Measurements from ENCODE around the gene KCNG1. TPM values are rescaled to one million over a fixed set of nuclear protein-coding genes. Genes with fewer than 3 reads are reported as not detected.
"Not testable (repeated sequence)": the region's sequence is repeated elsewhere in the genome, so short reads cannot be mapped to it uniquely, and the experiment has no call there.

The KCNG1 gene
- total RNA-seq, 1 donor from 2014 or later = 4.4 TPM

GRCh38 chr20:50980071-50980681, 42.7 kb downstream of the KCNG1 start:
- Mint-ChIP-seq H3K27me3 (ENCODE audit: unreplicated experiment) (peaks cover 5% of the 10 kb centered on the region), H3K36me3 (ENCODE audit: low read depth, unreplicated experiment) (peaks cover 2% of the 10 kb centered on the region), H3K4me1 (ENCODE audit: unreplicated experiment) (peaks cover 3% of the 10 kb centered on the region), H3K27ac (ENCODE audit: unreplicated experiment) (no peak overlapping the region), H3K9me3 (ENCODE audit: unreplicated experiment) (no peaks in the 10 kb centered on the region), H3K4me3 (ENCODE audit: unreplicated experiment) (no peak overlapping the region)
- DNase-seq (ENCODE audit: low spot score) = no peak
- TF ChIP-seq CTCF (IDR thresholded peaks at IDR 0.05; ENCODE audit: unreplicated experiment) = no peak

DNA sequence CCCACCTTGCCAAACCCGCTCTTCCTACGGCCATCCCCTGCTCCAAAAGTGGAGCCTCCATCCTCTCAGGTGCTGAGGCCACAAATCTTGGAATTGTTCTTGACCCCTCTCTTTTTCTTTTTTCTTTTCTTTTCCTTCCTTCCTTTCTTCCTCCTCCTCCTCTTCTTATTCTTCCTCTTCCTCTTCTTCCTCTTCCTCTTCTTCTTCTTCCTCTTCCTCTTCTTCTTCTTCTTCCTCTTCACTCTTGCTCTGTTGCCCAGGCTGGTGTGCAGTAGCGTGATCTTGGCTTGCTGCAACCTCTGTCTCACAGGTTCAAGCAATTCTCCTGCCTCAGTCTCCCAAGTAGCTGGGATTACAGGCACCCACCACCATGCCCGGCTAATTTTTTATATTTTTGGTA, 44.4 kb downstream of the KCNG1 start:
- H3K36me3 Mint-ChIP-seq (ENCODE audit: low read depth, unreplicated experiment); H3K27me3 Mint-ChIP-seq (ENCODE audit: unreplicated experiment); H3K27ac Mint-ChIP-seq (ENCODE audit: unreplicated experiment); DNase-seq (ENCODE audit: low spot score); H3K4me3 Mint-ChIP-seq (ENCODE audit: unreplicated experiment); H3K9me3 Mint-ChIP-seq (ENCODE audit: unreplicated experiment); H3K4me1 Mint-ChIP-seq (ENCODE audit: unreplicated experiment): not testable (repeated sequence)

GRCh38 chr20:50977066-50978021, 45.6 kb downstream of the KCNG1 start:
- H3K27ac Mint-ChIP-seq (ENCODE audit: unreplicated experiment) = no peak overlapping the region
- no peak for DNase-seq (ENCODE audit: low spot score)
- H3K9me3 Mint-ChIP-seq (ENCODE audit: unreplicated experiment) = no peaks in the 10 kb centered on the region
- H3K36me3 Mint-ChIP-seq (ENCODE audit: low read depth, unreplicated experiment) = peaks cover 2% of the 10 kb centered on the region
- TF ChIP-seq CTCF (IDR thresholded peaks at IDR 0.05; ENCODE audit: unreplicated experiment) = no peak
- H3K4me1 Mint-ChIP-seq (ENCODE audit: unreplicated experiment) = peaks cover 3% of the 10 kb centered on the region
- H3K4me3 Mint-ChIP-seq (ENCODE audit: unreplicated experiment) = no peak overlapping the region
- peaks cover 5% of the 10 kb centered on the region for H3K27me3 Mint-ChIP-seq (ENCODE audit: unreplicated experiment)

- Mint-ChIP-seq H3K9me3 (ENCODE audit: unreplicated experiment) (no peaks in the 10 kb centered on the region), H3K27me3 (ENCODE audit: unreplicated experiment) (peaks cover 5% of the 10 kb centered on the region), H3K4me3 (ENCODE audit: unreplicated experiment) (no peak overlapping the region), H3K27ac (ENCODE audit: unreplicated experiment) (no peak overlapping the region), H3K4me1 (ENCODE audit: unreplicated experiment) (peaks cover 3% of the 10 kb centered on the region), H3K36me3 (ENCODE audit: low read depth, unreplicated experiment) (no peaks in the 10 kb centered on the region)
- DNase-seq (ENCODE audit: low spot score) = no peak
- no peak for TF ChIP-seq CTCF (IDR thresholded peaks at IDR 0.05; ENCODE audit: unreplicated experiment)
Measured at GRCh38 chr20:50975701-50976330, 47.1 kb downstream of the KCNG1 start.

DNA sequence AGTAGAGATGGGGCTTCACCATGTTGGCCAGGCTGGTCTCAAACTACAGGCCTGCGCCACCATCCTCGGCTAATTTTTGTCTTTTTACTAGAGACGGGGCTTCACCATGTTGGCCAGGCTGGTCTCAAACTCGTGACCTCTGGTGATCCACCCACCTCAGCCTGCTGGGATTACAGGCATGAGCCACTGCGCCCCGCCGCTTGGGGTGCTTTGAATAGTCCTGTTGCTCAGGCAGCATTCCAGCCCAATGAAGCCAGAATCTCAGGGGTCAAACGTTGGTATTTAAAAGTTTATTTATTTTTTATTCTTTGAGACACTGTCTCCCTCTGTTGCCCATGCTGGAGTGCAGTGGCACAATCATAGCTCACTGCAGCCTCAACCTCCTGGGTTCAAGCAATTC, 53.0 kb downstream of the KCNG1 start:
- no peaks in the 10 kb centered on the region for H3K4me1 Mint-ChIP-seq (ENCODE audit: unreplicated experiment)
- no peaks in the 10 kb centered on the region for H3K27me3 Mint-ChIP-seq (ENCODE audit: unreplicated experiment)
- H3K36me3 Mint-ChIP-seq (ENCODE audit: low read depth, unreplicated experiment) = no peaks in the 10 kb centered on the region
- no peak for TF ChIP-seq CTCF (IDR thresholded peaks at IDR 0.05; ENCODE audit: unreplicated experiment)
- no peak overlapping the region for H3K27ac Mint-ChIP-seq (ENCODE audit: unreplicated experiment)
- H3K9me3 Mint-ChIP-seq (ENCODE audit: unreplicated experiment) = no peaks in the 10 kb centered on the region
- H3K4me3 Mint-ChIP-seq (ENCODE audit: unreplicated experiment) = no peak overlapping the region
- DNase-seq (ENCODE audit: low spot score) = no peak

Data from endothelial cell (in vitro differentiated cells).